Activated CD4-positive, alpha-beta T cell treated with anti-CD3 and anti-CD28 coated beads, Interleukin-2, amount 10 ng/mL, durations not matched to agents 24 days and 14 days (primary cell): ENCODE results near the gene KRT38. TPM values are rescaled to one million over a fixed set of nuclear protein-coding genes. Genes with fewer than 3 reads are reported as not detected.
"Not testable (repeated sequence)": the region's sequence is repeated elsewhere in the genome, so short reads cannot be mapped to it uniquely, and the experiment has no call there.

ENCODE experiments used
- DNase-seq: peaks from one replicate; pipeline ENCODE4 v3.0.0; 2022
- H3K27ac Mint-ChIP-seq: one replicate; pipeline ENCODE4 v1.8.0; 2022; ENCODE audit warnings: mild to moderate bottlenecking, mixed read lengths
- H3K27me3 Mint-ChIP-seq: one replicate; pipeline ENCODE4 v1.8.0; 2022; ENCODE audit warnings: mixed read lengths
- H3K36me3 Mint-ChIP-seq: one replicate; pipeline ENCODE4 v1.8.0; 2022; ENCODE audit warnings: low read depth, mild to moderate bottlenecking, mixed read lengths
- H3K4me1 Mint-ChIP-seq: one replicate; pipeline ENCODE4 v1.8.0; 2021; ENCODE audit warnings: mixed read lengths
- H3K4me3 Mint-ChIP-seq: one replicate; pipeline ENCODE4 v1.8.0; 2022; ENCODE audit warnings: mild to moderate bottlenecking, moderate library complexity, mixed read lengths
- H3K9me3 Mint-ChIP-seq: one replicate; pipeline ENCODE4 v1.8.0; 2021; ENCODE audit warnings: mixed read lengths
- intact Hi-C: fragments of 100-400 bp; cut with micrococcal nuclease; formaldehyde crosslinking; loops from one replicate; pipeline ENCODE4 v1.15.1; 2023
- total RNA-seq: library from RNA; stranded (reverse); gene quantifications from 2 replicates; pipeline ENCODE4 v1.2.3, GENCODE V29; 2022

The KRT38 gene
- total RNA-seq, 1 donor from 2014 or later: not detected

DNA sequence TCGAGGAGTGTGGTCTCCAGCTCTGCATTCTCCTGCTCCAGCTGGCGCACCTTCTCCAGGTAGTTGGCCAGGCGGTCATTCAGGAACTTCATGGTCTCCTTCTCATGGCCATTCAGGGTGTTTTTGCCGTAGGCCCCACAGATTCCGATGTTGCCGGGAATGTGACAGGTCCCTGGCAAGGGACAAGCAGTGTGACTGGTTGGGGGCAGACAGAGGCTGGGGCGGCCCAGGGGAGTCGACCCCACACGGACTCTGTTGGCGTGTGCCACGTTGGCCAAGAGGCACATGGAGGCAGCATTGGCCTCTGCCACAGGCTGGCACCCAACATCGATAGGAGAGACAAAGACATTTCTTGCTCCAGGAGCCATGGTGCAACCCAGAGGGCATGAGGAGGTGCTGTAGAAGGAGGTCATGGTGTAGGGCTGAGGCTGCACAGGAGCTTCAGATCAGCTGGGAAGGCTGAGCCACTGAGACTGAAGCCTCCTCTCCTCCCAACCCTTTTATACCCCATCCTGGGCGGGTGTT, 16.6 kb downstream of the KRT38 start, which contains the start of gene KRT37:
Gene KRT37, minus strand, starts transcription at position 475 of the 525 bp plus-strand sequence. Its CDS starts 62 bp downstream, at position 413.
- H3K4me3 Mint-ChIP-seq: no peak within 1 kb of the TSS

DNA sequence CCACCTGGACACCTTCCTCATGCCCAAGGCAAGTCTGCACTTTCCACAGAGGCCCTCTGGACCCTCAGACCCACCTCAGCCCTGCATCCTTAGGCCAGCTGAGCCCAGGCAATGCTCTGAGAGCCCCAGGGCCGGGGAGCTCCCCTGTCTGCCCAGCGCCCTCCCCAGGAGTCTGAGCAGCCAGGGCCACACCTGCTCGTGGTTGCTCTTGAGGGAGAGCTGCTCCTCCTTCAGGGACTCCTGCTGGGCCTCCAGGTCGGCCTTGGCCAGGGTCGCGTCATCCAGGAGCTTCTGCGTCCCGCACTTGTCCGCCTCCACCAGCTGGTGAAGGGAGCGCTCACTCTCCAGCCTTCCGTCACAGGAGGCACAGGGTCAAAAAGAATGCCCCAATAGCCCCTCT, 18.2 kb downstream of the KRT38 start:
- H3K9me3 Mint-ChIP-seq, H3K36me3 Mint-ChIP-seq, H3K27me3 Mint-ChIP-seq, DNase-seq, H3K4me3 Mint-ChIP-seq, H3K4me1 Mint-ChIP-seq, intact Hi-C loops, H3K27ac Mint-ChIP-seq: not testable (repeated sequence)

More for the DNA sequence above, 16.6 kb downstream of the KRT38 start, which contains the start of gene KRT37:
- no peaks in the 10 kb centered on the region for H3K4me1 Mint-ChIP-seq
- H3K36me3 Mint-ChIP-seq: no peaks in the 10 kb centered on the region
- no peaks in the 10 kb centered on the region for H3K9me3 Mint-ChIP-seq
- intact Hi-C loops: no loop called here
- no peak for DNase-seq
- H3K27ac Mint-ChIP-seq: no peak within 1 kb of the TSS
- H3K27me3 Mint-ChIP-seq: peaks cover 5% of the 10 kb centered on the region

DNA sequence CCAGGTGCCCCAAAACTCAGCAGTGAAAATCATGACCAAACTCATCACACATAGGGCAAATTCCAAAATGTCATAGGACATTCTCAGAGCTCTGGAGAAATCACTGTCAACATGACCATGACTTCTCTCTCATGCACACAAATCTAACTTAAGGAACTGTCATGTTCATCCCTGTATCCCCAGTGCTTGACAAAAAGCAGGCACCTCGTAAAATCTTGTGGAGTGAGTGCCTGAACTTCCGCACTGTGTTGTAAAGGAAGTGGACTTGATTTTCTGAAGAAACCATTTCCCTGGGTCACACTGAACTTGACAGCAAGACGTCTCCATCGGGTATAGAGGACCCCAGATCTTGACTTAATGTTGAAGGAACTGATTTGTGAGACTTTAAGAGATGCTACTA, 19.2 kb downstream of the KRT38 start:
- Mint-ChIP-seq H3K4me1 (no peaks in the 10 kb centered on the region), H3K9me3 (no peaks in the 10 kb centered on the region), H3K27ac (no peak overlapping the region), H3K36me3 (no peaks in the 10 kb centered on the region), H3K27me3 (no peaks in the 10 kb centered on the region), H3K4me3 (no peak overlapping the region)
- intact Hi-C loops: no loop called here
- DNase-seq: no peak

DNA sequence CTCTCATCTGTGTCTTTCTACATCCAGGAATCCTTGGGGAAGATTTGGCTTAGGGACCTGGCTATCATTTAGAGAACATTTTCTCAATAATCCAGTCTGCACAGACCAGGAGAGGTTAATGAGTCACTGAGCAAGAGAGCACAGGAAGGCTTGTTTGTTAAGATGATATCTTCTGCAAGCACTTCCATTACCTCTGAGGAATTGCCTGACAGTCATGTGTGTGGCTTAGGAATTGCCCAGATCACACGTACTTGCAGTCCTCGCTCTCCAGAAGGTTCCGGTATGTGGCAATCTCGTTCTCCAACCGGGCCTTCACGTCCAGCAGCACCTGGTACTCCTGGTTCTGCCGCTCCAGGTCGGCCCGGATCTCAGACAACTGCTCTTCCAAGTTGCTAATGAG, 19.7 kb downstream of the KRT38 start:
- Mint-ChIP-seq H3K4me1 (no peaks in the 10 kb centered on the region), H3K27me3 (no peaks in the 10 kb centered on the region), H3K27ac (no peak overlapping the region), H3K4me3 (no peak overlapping the region), H3K36me3 (no peaks in the 10 kb centered on the region), H3K9me3 (no peaks in the 10 kb centered on the region)
- intact Hi-C loops: no loop called here
- DNase-seq: no peak

DNA sequence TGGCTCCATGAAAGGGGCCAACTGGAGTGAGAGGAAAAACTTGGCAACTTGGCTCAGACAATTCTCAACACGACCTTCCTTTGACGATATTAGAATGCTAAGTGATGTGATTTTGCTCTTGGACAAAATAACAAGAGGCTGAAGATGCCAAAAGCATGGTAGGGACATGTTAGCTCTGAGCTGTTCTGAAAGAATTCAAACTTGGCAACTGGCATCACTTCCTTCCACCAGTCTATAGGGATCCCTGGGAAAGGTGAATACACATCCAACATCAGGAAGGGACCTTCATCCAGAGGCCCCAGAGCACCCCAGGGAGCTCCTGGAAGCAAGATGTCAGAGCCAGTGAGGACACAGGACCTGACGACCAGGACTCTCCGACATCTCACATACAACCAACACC, 20.6 kb downstream of the KRT38 start:
- no peak for DNase-seq
- no peaks in the 10 kb centered on the region for H3K27me3 Mint-ChIP-seq
- H3K27ac Mint-ChIP-seq: no peak overlapping the region
- no peaks in the 10 kb centered on the region for H3K9me3 Mint-ChIP-seq
- intact Hi-C loops: no loop called here
- H3K36me3 Mint-ChIP-seq: no peaks in the 10 kb centered on the region
- H3K4me3 Mint-ChIP-seq: no peak overlapping the region
- no peaks in the 10 kb centered on the region for H3K4me1 Mint-ChIP-seq

DNA sequence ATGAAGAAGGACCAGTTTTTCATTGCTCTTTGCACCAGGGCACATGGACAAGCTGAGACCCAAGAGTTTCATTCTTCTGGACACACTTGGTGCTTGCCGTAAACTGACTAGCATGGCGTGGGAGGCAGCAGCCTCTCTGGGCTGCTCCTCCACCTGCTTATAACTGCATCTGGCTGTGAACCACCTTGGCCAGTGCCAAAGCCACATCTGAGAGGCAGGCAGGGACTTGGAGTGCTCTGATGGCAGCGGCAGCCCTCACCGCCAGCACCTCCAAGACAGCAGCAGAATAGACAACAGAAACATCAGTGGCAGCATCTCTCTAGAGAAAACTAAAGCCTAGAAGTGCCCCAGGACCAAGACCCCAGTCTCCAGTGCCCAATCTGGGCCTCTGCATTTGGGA, 21.1 kb downstream of the KRT38 start:
- no peak overlapping the region for H3K27ac Mint-ChIP-seq
- no peaks in the 10 kb centered on the region for H3K36me3 Mint-ChIP-seq
- intact Hi-C loops: no loop called here
- no peak for DNase-seq
- no peaks in the 10 kb centered on the region for H3K27me3 Mint-ChIP-seq
- no peaks in the 10 kb centered on the region for H3K9me3 Mint-ChIP-seq
- H3K4me1 Mint-ChIP-seq: no peaks in the 10 kb centered on the region
- no peak overlapping the region for H3K4me3 Mint-ChIP-seq

DNA sequence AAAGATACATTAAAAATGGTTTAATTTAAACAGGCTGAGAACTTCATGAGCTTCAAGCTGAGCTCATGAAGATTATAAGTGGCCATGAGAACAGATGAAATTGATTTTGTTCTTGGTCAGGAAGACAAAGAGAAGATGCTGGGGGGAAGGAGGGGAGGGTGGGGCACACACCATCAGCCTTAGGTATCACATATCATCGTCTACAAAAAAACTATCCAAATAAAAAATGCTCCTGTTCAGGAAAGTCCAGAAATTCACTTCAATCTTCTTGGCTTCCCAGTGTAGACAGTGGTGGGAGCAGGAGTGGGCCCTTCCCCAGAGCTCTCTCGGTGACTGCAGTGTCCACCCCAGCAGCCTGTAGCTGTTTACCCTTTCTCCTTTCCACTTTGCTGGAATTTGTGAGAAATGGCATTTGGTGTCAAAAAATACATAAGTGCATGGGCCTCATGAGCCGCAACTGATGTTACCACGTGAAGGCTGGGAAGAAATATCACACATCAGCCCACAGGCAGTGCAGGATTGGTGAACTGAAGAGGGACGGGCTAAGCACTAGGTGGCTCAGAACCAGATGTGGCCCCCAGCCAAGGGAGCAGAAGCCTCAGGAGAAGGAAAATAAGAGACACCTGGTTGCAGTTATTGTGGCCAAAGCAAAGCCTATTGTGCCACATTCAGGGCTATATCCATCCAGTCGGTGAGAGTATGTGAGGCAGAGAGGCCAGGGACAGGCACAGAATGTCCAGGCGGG, 22.5 kb downstream of the KRT38 start:
- DNase-seq: no peak
- no peaks in the 10 kb centered on the region for H3K4me1 Mint-ChIP-seq
- peaks cover 3% of the 10 kb centered on the region for H3K27me3 Mint-ChIP-seq
- no peaks in the 10 kb centered on the region for H3K9me3 Mint-ChIP-seq
- no peaks in the 10 kb centered on the region for H3K36me3 Mint-ChIP-seq
- no peak overlapping the region for H3K4me3 Mint-ChIP-seq
- H3K27ac Mint-ChIP-seq: no peak overlapping the region
- intact Hi-C loops: no loop called here

DNA sequence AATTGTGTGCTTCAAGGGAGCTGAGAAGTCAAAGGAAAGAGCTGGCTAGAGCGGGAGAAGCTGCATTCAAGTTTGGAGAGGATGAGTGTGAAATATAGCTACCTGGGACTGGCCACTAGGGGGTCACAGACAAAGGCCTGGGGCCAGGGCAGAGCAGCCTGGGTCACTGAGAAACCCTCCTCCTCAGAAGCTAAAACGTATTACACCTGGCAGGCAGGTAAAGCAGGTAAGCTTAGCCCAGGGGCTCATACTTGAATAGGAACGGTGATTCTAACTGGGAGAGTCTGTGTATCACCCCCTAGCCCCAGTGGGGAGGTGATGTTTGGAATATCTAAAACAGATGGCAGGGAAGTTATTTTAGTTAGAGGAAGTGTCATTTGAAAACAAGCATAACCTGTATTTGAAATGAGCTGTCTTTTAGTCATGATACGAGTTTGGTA, 23.2 kb downstream of the KRT38 start:
- no peaks in the 10 kb centered on the region for H3K9me3 Mint-ChIP-seq
- H3K27me3 Mint-ChIP-seq: peaks cover 3% of the 10 kb centered on the region
- no peak overlapping the region for H3K27ac Mint-ChIP-seq
- intact Hi-C loops: no loop called here
- no peaks in the 10 kb centered on the region for H3K36me3 Mint-ChIP-seq
- no peak for DNase-seq
- no peaks in the 10 kb centered on the region for H3K4me1 Mint-ChIP-seq
- H3K4me3 Mint-ChIP-seq: no peak overlapping the region

DNA sequence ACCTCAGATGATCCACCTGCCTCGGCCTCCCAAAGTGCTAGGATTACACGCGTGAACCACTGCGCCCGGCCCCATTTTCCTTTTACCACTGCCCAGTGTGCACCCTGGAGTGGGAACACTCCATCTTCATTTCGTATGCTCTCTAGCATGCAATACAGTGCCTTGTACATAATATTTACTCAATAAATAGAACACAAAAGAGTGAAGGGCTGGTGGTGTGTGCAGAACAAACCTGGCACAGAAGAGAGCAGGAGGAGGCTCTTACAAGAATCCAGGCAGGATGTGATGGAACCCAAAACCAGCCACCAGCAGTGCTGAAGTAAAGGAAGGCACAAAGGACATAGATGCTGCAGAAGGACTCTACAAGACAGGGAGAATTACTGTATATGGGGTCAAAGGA, 23.7 kb downstream of the KRT38 start:
- Mint-ChIP-seq H3K36me3 (no peaks in the 10 kb centered on the region), H3K27me3 (peaks cover 3% of the 10 kb centered on the region), H3K27ac (no peak overlapping the region), H3K4me3 (no peak overlapping the region), H3K9me3 (no peaks in the 10 kb centered on the region), H3K4me1 (no peaks in the 10 kb centered on the region)
- intact Hi-C loops: no loop called here
- DNase-seq: no peak

DNA sequence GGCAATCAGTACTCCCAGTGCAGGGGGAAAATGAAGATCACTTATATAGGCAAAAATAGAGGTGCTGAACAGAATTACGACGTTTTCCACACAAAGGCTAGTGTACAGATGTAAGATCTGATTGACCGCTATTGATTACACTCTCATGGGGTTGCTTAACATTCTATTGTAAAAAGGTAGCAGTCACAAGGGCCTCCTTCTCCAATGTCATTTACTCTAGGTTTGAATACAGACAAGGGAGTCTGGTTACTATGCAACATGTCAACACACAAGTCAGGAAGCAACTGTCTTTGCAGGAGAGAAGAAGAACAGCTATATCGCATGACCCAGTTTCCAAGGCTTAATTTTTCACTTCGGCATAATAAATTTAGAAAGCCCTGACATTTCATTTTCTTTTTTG, 24.3 kb downstream of the KRT38 start:
- Mint-ChIP-seq H3K27me3 (peaks cover 3% of the 10 kb centered on the region), H3K36me3 (no peaks in the 10 kb centered on the region), H3K4me1 (no peaks in the 10 kb centered on the region), H3K4me3 (no peak overlapping the region), H3K9me3 (no peaks in the 10 kb centered on the region), H3K27ac (no peak overlapping the region)
- no peak for DNase-seq
- intact Hi-C loops: no loop called here

DNA sequence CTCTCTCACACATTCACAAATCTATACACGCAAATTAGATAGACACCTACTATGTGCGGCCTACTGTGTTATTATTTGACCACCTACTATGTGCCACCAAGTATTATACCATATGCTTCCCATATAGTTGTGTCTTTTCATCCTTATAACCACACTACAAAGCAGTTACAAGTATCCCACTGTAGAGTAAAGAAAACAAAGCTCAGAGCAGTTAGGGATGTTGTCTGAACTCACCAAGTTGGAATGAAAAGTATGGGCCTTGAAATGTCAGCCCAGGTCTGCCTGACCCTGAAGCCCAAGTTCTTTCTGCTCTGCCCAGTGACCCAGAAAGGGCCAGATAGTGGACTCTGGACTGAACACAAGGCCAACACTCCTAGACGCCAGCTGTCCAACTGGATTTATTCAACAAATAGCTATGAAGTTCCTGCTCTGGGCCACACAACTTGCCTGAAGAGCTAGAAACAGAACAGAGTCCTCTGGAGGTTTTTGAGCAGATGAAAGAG, 24.9 kb downstream of the KRT38 start:
- H3K9me3 Mint-ChIP-seq: no peaks in the 10 kb centered on the region
- peaks cover 3% of the 10 kb centered on the region for H3K27me3 Mint-ChIP-seq
- H3K27ac Mint-ChIP-seq: no peak overlapping the region
- no peak overlapping the region for H3K4me3 Mint-ChIP-seq
- DNase-seq: no peak
- no peaks in the 10 kb centered on the region for H3K36me3 Mint-ChIP-seq
- intact Hi-C loops: no loop called here
- H3K4me1 Mint-ChIP-seq: no peaks in the 10 kb centered on the region

DNA sequence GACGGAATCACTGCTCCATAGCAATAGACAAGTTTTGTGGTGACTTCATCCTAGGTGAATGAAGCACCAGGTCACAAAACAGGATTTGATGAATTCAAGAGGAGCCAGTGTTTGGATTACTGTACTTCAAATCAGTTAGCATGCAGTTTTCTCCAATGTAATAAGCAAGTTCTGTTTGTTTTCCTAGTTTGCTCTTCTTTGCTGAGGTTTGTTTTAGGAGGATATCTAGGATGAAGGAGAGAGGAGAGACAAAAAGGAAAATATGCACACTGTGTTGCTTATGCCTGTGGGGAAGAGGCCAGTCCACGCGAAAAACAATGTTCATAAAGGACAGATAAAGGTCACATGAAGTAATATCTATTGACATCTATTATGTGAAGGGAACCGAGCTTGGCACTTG, 25.4 kb downstream of the KRT38 start:
- Mint-ChIP-seq H3K4me3 (no peak overlapping the region), H3K4me1 (no peaks in the 10 kb centered on the region), H3K9me3 (no peaks in the 10 kb centered on the region), H3K36me3 (no peaks in the 10 kb centered on the region), H3K27ac (no peak overlapping the region), H3K27me3 (peaks cover 3% of the 10 kb centered on the region)
- DNase-seq: no peak
- intact Hi-C loops: no loop called here

DNA sequence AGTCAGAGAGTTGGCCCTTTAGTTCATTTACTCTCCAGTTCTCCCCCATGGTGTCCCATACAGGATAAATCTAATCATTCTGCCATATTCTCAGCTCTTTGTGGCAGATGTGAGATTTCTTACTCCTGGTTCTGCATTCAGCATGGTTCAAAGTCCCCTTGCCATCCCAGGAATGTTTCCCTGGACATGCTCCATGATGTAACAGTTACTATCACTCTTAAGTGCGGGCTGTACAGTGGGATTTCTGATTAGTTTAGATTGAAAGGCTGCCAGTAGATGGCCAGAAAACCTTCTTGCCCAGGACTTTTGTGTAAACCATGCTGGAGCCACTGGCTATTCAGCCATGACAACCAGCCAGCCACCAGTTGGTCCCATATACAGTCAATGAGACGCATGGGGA, 26.8 kb downstream of the KRT38 start:
- H3K4me1 Mint-ChIP-seq: peaks cover 5% of the 10 kb centered on the region
- peaks cover 3% of the 10 kb centered on the region for H3K27me3 Mint-ChIP-seq
- H3K27ac Mint-ChIP-seq: no peak overlapping the region
- no peaks in the 10 kb centered on the region for H3K9me3 Mint-ChIP-seq
- intact Hi-C loops: no loop called here
- DNase-seq: no peak
- no peaks in the 10 kb centered on the region for H3K36me3 Mint-ChIP-seq
- H3K4me3 Mint-ChIP-seq: no peak overlapping the region

DNA sequence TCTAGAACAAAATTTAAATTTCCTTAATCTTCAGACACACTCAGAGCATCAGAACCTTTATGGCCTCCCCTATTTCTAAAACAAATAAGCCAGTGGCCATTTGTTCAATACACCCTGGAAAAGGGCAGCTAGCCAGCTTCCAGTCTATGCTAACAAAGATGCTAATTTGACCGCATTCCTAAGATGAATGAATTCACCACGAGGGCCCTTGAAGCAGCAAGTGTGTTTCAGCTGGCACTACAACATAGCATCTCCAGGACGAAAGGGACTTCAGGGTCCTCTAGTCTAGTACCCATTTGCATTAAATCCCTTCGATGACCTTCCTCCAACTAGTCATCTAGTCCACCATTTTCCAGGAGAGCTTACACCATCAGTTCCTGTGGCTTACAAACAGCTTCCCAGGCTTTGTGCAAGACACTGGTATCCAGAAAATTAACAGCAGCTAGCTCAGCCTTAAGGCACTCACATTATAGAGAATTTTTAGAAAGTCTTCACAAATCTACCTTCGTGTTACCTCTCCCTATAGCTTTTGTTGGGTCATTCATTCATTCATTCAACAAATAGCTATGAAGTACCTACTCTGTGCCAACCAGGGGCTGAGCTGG, 27.3 kb downstream of the KRT38 start:
- intact Hi-C loops: no loop called here
- no peaks in the 10 kb centered on the region for H3K36me3 Mint-ChIP-seq
- peaks cover 3% of the 10 kb centered on the region for H3K27me3 Mint-ChIP-seq
- H3K4me1 Mint-ChIP-seq: peaks cover 6% of the 10 kb centered on the region
- no peak overlapping the region for H3K4me3 Mint-ChIP-seq
- H3K9me3 Mint-ChIP-seq: no peaks in the 10 kb centered on the region
- DNase-seq: no peak
- H3K27ac Mint-ChIP-seq: no peak overlapping the region
